Measurements from ENCODE around the gene SRPK2.
"Not testable (repeated sequence)": the region's sequence is repeated elsewhere in the genome, so short reads cannot be mapped to it uniquely, and the experiment has no call there.

Gene SRPK2

DNA sequence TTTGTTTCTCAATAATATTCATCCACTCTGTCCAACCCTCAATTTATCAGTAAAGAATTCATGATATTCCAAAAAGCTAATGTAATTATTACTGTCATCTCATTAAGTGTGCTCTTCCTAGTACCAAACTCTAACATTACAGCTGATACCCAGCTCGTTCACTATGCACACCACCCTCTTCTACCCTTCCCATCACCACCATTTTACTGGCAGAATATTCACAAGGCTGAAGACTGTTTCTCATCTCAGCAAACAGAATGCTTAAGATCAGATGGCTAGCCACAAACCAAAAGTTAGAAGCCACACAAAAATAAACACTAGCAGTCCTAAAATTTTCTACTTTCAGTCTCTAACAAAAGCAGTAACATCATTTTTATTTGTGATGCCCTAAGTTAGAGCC is 121.5 kb downstream of the SRPK2 start:
- DNase-seq (ENCODE audit: low spot score) = no peak

DNA sequence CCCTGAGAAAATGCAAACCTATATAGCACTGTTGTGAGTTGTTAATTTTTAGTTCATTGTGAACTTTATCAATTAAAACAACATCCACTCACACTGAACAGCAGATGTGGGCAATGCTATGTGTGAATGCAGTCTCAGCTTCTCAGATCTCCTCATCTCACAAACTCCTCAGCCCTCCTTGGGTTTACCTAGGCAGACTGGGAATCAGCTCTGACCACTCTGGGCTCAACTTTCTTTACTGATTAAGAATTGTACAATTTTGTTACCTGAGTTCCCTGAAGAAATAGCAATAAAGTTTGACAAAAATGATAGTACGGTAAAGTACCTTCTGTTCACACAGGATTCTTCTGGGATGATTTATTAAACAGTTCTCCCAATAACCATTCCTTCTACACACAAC is 124.0 kb downstream of the SRPK2 start:
- no peak for DNase-seq (ENCODE audit: low spot score)

DNA sequence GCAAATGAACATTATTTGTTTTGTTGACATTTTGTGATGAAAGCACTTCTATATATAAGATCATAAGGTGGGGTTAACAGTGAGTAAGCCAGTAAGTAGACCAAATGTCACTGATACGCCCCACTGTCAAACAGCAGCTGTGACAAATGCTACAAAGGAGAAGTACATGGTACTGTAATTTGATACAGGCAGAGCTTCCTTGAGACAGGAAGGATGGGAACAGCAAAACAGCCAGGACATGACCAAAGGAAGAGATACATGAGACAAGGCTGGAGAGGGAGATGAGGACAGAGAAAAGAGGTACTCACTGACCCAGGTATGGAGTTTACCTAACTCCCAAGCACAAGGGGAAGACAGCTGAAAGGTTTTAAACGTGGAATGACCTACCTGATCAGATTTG is 127.0 kb downstream of the SRPK2 start:
- DNase-seq (ENCODE audit: low spot score) = no peak

DNA sequence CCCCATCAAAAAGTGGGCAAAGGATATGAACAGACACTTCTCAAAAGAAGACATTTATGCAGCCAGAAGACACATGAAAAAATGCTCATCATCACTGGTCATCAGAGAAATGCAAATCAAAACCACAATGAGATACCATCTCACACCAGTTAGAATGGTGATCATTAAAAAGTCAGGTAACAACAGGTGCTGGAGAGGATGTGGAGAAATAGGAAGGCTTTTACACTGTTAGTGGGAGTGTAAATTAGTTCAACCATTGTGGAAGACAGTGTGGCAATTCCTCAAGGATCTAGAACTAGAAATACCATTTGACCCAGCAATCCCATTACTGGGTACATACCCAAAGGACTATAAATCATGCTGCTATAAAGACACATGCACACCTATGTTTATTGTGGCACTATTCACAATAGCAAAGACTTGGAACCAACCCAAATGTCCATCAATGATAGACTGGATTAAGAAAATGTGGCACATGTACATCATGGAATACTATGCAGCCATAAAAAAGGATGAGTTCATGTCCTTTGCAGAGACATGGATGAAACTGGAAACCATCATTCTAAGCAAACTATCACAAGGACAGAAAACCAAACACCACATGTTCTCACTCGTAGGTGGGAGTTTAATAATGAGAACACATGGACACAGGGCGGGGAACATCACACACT is 128.4 kb downstream of the SRPK2 start:
- DNase-seq (ENCODE audit: low spot score) = not testable (repeated sequence)

DNA sequence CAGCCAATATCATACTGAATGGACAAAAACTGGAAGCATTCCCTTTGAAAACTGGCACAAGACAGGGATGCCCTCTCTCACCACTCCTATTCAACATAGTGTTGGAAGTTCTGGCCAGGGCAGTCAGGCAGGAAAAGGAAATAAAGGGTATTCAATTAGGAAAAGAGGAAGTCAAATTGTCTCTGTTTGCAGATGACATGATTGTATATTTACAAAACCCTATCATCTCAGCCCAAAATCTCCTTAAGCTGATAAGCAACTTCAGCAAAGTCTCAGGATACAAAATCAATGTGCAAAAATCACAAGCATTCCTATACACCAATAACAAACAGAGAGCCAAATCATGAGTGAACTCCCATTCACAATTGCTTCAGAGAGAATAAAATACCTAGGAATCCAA is 129.8 kb downstream of the SRPK2 start:
- not testable (repeated sequence) for DNase-seq (ENCODE audit: low spot score)

DNA sequence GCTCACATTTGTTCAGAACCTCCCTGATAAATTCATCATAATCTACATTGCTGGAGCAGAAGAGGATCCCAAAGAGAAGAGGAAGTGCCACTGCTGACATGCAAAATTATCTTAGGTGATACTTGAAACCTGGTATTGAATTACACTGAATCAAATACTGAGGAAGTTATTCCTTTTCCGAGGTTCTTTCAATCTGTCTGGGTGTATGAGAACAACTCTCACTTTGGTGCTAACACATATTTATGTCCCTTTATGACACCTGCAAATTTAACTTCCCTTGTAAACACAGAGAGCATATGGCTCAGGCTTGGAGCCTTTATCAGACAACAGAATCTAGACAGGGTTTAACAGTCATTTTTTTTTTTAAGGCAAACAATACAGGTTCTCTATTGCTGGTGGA is 131.4 kb downstream of the SRPK2 start:
- peak; percentile 8 for DNase-seq (ENCODE audit: low spot score)

DNA sequence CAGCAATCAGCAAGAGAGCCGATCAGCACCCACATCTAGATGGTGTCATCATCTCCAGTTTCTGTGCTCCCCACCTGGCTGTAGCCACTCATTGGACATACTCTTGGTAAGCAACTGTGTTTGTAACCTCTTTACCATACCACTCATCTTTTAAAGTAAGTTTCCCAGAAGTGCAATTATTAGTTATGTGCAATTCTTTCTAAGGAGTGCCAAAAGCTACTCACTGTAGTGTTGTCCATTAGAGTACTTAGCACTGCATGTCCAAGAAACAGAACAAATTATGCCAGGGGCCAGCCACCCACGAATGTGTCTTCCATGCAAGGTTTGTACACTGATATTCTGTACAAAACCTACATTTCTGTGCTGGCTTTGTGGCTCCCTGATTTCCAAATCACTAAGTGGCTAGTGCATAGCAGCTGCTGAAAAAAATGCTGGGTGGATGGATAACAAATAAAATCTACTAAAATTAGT is 131.9 kb downstream of the SRPK2 start:
- no peak for DNase-seq (ENCODE audit: low spot score)

DNA sequence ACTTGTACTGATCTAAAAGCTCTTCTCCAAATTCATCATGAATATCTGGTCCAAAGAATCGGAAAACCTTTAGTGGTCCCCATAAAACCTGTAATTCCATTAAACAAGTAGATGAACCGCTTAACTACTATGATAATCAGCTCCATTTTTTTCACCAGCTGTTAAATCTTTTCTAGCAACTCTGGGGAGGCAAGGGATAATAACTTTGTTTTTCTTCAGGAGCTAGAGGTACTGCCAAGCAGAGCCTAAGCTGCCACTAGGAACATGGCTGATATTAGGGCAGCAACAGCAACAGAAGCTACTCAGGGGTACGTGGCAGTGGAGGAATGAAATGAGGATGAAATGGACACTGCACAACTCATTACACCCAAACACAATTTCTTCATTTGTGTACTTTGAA is 138.0 kb downstream of the SRPK2 start:
- no peak for DNase-seq (ENCODE audit: low spot score)

DNA sequence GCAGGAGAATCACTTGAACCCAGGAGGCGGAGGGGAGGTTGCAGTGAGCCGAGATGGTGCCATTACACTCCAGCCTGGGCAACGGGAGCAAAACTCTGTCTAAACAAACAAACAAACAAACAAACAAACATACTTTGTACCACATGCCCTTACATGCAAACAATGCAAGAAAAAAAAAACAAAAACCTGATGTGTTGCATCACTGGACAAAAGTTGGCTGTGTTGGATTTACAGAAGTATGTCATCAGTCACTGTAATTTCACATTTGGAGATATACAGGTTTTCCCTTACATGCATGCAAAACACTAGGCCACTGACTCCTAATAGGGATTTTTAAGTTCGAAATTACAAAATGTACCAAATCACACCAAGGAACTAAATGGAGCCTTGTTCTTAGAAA is 138.5 kb downstream of the SRPK2 start:
- no peak for DNase-seq (ENCODE audit: low spot score)

DNA sequence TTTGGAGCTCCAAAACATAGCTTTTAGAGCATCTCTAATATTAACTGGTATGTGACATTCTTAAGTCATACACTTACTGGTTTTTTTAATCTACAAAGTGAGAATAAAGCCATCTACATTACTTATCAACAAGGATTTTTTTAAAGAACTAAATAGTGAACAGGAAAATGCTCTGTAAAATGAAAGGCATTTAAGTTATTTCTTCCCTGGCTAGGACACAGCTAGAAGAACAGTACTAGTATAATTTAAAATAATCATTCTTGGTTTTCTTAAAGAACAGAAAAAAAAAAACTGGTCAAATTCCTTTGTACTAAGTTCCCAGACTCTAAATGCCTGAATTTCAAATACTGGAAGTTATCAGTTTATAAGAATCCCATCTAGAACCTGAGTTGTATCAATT is 139.5 kb downstream of the SRPK2 start:
- DNase-seq (ENCODE audit: low spot score) = no peak

DNA sequence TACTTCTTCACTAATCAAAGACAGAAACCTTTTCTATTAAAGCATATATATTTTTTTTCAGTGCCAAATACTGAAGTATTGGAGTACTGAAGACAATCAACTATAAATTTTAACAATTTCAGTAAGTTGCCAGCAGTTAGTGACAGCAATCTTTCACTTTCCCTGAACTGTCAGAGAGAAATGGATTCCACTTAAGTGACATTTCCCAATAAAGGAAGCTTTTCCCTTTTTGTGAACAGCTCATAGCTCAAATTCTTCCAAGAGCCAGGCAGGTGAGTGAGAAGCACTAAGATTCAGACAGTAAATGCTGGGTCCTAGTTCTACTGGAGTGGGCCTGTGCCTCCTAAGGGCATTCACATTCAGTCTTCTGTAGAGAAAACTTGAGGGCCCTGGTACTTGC is 142.0 kb downstream of the SRPK2 start:
- no peak for DNase-seq (ENCODE audit: low spot score)

DNA sequence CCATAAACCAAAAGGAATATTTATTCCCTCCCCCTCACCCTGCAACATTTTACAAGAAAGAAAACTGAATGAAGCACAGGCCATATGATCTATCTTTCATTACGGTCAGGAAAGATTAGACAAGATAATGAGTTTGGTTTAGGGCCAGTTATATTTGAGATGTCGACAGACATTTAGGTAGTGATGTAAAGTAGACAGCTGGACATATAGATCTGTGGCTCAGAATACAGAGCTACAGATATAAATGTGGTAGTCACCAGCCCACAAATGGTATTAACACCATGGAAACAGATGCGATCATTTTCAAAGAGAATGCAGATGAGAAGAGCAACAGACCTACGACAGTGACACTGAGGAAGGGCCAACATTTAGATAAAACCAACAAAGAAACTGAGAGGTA is 142.5 kb downstream of the SRPK2 start:
- DNase-seq (ENCODE audit: low spot score) = no peak

DNA sequence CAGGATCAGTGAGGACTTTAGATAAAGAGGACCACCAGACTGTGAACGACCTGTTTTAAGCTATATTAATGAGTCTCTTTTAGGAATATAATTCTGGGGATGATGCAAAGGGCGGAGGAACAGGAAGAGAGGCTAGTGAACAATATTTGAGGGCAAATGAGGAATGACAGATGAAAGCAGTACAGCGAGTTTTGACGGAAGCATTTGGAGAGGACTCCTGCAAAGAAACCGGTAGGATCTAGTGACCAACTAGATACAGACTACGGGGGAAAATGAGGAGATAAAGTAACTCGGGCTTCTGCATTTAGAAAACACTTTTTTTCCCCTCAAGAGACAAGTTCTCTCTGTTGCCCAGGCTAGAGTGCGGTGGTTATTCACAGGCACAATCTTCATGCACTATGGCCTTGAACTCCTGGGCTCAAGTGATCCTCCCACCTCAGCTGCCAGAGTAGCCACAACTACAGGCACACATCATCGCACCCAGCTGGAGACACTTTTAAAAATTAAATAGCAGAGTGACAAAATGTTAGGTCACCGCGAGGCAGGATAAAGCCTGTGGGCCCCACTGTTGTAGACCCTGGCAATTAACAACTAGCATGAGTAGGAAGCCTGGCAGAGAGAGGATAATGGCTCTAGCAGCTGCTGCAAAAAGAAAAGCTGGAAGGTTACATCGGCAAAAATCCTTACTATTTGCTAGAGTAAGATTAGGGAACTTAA is 143.2 kb downstream of the SRPK2 start:
- no peak for DNase-seq (ENCODE audit: low spot score)

DNA sequence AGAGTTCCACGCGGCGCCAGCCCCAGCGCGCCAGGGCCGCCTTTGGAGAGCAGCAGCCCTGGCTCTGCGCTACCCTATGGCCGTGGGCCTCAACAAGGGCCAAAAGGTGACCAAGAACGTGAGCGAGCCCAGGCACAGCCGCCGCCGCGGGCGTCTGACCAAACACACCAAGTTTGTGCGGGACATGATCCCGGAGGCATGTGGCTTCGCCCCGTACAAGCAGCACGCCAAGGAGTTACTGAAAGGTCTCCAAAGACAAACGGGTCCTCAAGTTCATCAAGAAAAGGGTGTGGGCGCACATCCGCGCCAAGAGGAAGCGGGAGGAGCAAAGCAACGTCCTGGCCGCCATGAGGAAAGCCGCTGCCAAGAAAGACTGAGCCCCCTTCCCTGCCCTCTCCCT is 144.1 kb downstream of the SRPK2 start:
- no peak for DNase-seq (ENCODE audit: low spot score)

DNA sequence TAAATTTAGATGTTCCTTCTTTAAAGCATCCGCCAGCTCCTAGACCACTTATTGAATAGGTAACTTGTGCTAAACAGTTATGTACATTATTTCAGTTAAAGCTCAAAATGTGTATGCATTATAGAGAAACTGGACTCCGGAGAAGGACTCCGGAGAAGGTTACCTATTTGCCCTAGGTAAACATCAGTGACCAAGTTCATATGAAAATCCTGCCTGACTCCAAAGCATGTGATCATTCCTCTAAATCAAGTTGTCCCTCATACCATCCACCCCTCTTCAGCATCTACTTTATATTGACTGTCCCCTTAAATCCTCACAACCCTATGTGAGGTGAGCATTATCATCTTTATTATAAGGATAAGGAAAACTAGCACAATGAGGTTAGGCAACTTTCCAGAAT is 147.5 kb downstream of the SRPK2 start:
- DNase-seq (ENCODE audit: low spot score) = no peak

DNA sequence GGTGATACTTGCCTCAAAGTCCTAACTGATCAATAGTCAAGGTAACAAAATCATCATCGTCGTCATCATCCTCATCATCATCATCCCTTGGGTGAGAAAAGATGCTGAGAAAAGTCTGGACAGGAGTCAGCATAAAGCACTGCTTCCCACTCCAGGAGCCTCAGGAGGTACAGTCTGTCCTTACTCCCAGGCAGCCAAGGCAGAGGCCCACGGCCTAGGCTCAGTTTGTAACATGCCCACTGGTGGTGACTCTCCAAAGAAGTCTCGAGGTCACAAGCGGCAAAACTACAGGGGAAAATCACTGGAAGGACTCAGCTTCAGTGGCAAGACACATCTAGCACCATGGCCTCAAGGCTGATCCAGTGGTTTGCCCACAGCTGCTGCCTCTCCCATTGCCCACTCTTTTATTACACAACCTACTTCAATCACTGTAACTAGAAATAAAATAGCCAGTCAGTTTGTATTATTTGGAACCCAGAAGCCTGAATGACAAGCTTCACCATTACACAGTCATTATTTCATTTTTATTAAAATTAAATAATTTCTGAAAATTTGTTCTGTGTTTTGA is 150.4 kb downstream of the SRPK2 start:
- no peak for DNase-seq (ENCODE audit: low spot score)

DNA sequence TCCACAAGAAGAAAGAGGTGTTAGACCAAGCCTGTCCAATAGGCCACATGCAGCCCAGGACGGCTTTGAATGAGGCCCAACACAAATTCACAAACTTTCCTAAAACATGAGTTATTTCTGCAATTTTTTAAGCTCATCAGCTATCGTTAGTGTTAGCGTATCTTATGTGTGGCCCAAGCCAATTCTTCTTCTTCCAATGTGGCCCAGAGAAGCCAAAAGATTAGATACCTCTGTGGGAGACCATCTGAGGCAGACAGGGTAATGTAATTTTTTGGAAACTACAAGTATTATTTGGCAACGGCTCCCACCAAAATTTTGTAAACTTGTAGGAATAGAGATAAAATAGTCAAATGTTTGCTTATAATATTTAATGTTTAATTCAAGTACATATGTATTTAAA is 153.8 kb downstream of the SRPK2 start:
- no peak for DNase-seq (ENCODE audit: low spot score)

DNA sequence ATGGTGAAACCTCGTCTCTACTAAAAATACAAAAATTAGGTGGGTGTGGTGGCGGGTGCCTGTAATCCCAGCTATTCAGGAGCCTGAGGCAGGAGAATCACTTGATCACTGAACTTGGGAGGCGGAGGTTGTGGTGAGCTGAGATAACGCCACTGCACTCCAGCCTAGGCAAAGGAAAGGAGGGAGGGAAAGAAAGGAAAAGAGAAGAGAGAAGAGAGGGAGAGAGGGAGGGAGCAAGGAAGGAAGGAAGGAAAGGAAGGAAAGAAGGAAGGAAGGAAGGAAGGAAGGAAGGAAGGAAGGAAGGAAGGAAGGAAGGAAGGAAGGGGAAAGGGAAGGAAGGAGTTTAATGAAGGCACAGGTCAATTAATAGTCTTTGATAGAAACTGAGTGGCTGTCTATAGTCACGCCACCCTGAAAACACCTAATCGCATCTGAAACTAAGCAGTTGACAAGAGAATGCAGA is 155.9 kb downstream of the SRPK2 start:
- DNase-seq (ENCODE audit: low spot score) = not testable (repeated sequence)

DNA sequence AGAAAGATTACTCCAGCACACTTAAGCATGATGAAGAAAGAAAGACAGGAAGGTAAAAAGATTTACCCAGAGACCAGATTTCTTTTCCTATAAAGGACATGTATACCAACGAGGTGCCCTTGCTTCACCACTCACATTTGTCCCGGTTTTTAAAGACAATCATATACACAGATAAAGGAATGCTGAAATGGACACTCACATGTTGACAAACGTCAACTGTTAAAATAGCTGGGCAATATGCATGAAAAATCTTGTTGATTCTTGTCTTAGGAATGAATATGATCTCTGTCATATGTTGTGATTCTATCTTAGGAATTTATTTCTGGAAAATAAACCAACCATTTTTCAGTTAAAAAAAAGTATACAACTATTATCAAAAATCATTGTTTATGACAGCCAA is 158.2 kb downstream of the SRPK2 start:
- no peak for DNase-seq (ENCODE audit: low spot score)

DNA sequence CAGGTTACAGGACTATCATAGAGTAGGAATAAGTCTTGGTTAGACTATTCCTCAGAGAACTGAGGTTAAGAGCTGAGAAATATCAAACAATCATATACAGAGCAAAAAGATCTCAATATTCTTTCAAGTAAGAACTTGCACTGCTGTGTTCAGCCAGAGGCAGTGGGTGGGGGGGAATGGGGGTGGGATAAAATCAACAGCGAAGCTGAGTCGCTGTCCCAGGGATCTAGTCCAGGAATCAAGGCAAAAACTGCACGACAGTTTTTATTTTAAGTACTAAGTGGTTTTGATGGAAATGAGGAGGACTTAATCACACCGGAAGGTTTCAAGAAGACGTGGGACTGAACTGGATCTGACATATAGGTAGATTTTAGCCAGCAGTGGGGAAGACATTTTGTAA is 159.1 kb downstream of the SRPK2 start:
- no peak for DNase-seq (ENCODE audit: low spot score)

DNA sequence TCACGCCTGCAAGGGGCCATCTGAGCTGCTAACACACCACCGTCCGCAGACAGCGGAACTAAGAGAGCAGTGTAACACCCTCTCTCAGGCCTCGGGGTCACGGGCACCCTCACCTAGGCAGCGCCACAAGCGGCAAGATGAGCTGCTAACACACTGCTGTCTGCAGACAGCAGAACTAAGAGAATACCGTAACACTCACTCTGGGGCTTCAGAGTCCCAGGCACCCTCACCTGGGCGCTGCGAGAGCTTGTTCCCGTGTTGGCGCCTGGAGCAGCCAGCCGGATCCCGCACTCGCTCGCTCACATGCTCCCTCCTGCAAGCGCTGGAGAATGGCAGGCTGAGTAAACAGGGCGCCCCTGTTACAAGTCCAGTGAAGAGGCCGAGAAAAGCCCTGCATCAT is 160.2 kb downstream of the SRPK2 start:
- no peak for DNase-seq (ENCODE audit: low spot score)

DNA sequence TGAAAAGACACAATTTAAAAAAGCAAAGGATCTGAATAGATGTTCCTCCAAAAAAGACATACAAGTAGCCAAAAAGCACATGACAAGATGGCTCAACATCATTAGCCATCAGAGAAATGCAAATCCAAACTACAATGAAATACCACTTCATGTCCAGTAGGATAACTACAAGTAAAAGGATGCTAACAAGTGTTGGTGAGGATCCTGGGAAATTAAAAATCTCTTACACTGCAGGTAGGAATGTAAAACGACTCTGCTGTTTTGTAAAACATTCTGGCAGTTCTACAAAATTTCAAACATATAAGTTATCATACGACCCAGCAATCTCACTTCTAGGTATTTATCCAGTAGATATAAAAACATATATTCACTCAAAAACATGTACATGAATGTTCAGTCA is 161.3 kb downstream of the SRPK2 start:
- DNase-seq (ENCODE audit: low spot score) = no peak

DNA sequence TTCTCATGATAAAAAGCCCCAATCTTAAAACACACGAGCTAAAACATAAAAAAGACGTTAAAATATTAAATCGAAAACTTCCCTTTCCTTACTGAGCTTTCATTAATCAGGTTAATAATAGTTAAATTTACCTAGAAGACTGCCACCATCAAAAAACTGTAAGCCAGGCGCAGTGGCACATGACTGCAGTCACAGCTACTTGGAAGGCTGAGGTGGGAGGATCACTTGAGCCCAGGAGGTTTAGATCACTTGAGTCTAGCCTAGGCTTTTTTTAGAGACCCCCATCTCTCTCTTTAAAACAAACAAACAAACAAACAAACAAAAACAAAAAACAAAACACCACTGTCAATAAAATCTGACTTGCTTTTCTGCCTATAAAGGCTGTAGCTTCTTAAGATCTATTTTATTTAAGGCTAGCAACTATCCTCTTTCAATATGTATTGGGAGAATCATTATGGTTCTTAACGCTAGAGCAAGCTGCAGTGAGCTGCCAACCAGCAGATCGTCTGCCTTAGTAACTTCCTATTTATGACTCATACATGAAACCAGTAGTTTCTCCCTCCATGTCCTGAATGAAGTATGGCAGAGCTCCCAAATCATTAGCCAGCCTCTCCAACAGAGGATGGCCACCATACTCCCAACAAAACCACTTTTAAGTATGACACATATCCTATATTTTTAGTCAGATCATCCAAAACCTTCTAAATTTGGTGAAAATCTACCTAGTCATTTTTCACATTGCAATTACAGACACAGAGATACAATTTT is 163.7 kb downstream of the SRPK2 start:
- no peak for DNase-seq (ENCODE audit: low spot score)
